ENCODE measurements around the gene CAB39.

The CAB39 gene

DNA sequence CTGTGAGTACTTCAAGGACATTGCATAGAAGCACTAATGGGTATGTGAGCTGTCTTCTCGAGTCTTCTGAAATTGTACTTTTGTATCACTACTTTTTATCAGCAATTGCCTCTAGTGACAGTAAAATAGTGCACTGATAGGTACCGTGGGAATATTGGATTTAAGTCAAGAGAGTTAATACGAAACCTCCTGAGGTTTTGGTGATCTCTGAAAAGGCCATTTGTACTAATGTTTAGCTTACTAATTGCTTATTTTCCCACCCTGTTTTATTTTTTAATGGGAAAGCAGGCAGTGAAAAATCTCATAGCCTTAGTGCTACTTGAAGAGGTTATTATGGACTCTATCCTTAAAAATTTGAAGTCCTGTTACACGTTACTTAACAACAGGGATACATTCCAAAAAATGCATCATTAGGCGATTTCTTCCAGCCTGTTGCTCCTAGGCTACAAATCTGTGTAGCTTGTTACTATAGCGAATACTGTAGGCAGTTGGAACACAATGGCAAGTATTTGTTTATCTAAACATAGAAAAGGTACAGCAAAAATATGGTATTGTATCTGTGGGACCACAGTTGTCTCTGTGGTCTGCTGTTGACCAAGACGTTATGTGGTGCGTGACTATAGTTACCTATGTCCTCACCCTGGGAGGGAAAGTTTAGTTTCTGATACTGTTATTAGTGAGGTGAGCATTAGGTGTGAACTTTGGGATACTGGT lies 65.9 kb downstream of the CAB39 start:
- DNase-seq (ENCODE audit: low spot score) = no peak
- H3K27ac ChIP-seq = no peak overlapping the region
- no peak overlapping the region for H3K4me3 ChIP-seq
- TF ChIP-seq, protein P1, sequence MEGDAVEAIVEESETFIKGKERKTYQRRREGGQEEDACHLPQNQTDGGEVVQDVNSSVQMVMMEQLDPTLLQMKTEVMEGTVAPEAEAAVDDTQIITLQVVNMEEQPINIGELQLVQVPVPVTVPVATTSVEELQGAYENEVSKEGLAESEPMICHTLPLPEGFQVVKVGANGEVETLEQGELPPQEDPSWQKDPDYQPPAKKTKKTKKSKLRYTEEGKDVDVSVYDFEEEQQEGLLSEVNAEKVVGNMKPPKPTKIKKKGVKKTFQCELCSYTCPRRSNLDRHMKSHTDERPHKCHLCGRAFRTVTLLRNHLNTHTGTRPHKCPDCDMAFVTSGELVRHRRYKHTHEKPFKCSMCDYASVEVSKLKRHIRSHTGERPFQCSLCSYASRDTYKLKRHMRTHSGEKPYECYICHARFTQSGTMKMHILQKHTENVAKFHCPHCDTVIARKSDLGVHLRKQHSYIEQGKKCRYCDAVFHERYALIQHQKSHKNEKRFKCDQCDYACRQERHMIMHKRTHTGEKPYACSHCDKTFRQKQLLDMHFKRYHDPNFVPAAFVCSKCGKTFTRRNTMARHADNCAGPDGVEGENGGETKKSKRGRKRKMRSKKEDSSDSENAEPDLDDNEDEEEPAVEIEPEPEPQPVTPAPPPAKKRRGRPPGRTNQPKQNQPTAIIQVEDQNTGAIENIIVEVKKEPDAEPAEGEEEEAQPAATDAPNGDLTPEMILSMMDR (IDR thresholded peaks at IDR 0.05) = no peak

DNA sequence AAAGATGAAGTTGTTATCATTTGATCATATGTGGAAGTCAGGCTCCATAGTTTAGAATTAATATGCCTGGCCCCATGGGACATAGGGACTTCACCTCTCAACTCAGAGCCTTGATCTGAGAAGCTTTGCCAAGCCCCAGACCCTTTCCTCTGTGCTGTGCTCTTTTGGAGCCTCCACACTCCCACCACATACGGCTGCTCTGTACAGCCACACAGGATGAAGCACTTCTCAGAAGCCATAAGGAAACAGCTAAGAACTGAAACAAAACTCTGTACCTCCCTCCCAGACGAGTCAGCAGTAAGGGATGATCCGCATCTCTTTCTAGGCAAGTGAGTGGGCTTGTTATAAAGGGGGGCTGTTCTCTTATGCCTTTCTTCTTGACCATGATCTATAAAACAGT lies 66.5 kb downstream of the CAB39 start:
- TF ChIP-seq, protein P1 (IDR thresholded peaks at IDR 0.05) = no peak
- DNase-seq (ENCODE audit: low spot score) = no peak
- no peak overlapping the region for H3K4me3 ChIP-seq
- H3K27ac ChIP-seq = no peak overlapping the region

- TF ChIP-seq, protein P1 (IDR thresholded peaks at IDR 0.05) = no peak
- Histone ChIP-seq H3K4me3 (no peak overlapping the region), H3K27ac (no peak overlapping the region)
- DNase-seq (ENCODE audit: low spot score) = no peak
These were observed 67.0 kb downstream of the CAB39 start for GRCh38 chr2:230779607-230780006.

DNA sequence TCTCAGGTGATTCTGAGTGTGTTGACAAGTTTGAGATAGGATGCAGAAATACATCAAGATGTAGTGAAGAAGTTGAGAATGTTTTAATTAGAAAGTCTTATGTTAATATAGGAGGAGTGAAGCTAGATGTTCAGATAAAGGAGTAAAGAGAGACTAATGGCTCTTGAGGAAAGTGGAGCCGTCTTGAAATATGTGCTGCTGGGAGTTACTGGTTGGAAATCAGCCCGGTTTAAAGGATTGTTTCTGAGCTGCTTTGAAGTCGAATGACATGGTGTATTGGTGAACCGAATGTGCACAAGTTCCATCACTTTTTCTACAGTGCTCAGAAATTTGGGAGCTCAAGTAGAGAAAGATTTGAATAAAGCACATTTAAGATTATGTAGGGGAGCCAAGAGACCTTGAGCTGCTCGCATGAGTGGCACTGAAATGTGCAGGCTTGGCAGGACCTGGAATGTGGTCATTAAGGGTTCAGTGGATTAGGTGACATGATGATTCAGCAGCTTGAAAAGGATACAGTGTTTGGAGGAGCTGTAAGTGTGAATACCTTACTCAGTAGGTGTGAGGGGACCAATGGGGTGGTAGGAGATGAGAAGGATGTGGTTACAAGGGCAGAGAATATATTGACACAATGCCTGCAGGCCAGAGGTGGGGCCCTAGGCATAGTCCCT lies 68.6 kb downstream of the CAB39 start:
- no peak overlapping the region for H3K4me3 ChIP-seq
- no peak for DNase-seq (ENCODE audit: low spot score)
- TF ChIP-seq, protein P1 (IDR thresholded peaks at IDR 0.05) = no peak
- no peak overlapping the region for H3K27ac ChIP-seq

DNA sequence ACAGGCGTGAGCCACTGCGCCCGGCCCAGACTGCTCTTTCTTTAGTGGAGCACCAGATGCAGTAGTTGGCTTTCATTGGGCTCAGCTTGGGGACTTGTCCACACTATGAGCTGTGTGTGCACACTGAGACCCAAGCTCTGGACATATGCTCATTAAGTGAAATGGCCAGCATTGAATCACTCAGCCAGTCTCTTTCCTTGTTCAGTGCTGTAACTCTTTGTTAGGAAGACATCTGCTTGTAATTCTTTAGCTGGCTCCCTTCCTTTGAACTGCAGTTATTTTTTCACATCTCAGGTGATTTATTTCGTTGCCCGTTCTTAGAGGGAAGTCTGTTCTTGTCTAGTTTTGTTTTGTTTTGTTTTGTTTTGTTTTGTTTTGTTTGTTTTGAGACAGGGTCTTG lies 70.5 kb downstream of the CAB39 start:
- no peak for DNase-seq (ENCODE audit: low spot score)
- no peak overlapping the region for H3K4me3 ChIP-seq
- TF ChIP-seq, protein P1 (IDR thresholded peaks at IDR 0.05) = no peak
- H3K27ac ChIP-seq = no peak overlapping the region

- DNase-seq (ENCODE audit: low spot score) = no peak
- TF ChIP-seq, protein P1 (IDR thresholded peaks at IDR 0.05) = no peak
- no peak overlapping the region for H3K4me3 ChIP-seq
- peak overlapping the region in 1 of 2 donors; percentile 15 for H3K27ac ChIP-seq
These were observed 72.2 kb downstream of the CAB39 start for GRCh38 chr2:230784795-230785194.

GRCh38 chr2:230785346-230785745 lies 72.7 kb downstream of the CAB39 start:
- TF ChIP-seq, protein P1 (IDR thresholded peaks at IDR 0.05) = no peak
- no peak for DNase-seq (ENCODE audit: low spot score)
- Histone ChIP-seq H3K4me3 (no peak overlapping the region), H3K27ac (peak overlapping the region in 1 of 2 donors; percentile 15)
